Measurements from ENCODE around the gene ISLR. TPM values are rescaled to one million over a fixed set of nuclear protein-coding genes. Genes with fewer than 3 reads are reported as not detected.

The ISLR gene
- polyA plus RNA-seq, 1 donor from 2014 or later = not detected

DNA sequence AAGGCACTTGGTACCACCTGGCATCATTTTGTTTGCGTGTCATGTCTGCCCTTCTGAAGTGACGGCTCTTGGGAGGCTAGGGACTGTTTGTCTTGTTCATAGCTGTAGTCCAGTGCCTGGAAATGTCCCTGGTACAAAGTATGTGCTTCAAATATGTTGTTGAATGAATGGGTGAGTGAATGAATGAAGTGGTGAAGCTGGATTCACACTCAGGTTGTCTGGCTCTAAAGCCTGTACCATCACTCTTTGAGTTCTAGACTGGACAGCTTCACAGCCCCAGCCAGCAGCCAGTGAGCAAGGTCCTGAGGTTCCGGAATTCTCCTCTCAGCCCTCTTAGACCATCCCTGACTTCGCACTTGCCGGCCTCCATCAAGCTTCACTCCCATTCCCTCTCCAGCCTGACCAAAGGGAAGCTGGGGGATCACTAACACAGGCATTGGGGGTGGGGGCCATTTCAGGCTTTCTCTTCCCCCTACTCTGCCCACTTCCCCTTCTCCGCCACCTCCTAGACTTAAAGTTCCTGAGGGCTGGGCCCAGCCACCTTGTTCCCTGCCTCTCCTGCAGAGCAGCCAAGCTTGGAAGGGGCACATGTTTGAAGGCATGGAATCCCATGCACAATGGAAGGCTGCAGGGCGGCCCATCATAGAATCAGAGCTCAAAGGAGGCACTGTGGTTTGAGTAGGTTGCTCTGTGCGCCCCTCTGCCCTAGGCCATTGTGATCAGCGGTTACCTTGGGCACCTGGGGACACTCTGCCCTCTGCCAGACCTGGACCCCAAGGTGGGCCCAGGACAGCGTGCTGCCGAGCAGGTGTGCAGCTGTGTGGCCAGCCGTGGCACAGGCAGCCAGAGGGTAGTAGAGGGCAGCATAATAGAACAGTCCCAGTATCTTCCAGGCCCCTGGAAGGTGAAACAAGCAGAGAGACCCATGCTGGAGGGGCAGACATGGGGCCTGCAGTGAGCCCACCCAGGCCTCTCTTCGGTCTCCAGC lies 21.4 kb downstream of the ISLR start:
- Histone ChIP-seq H3K27ac (ENCODE audit: low read length) (no peak overlapping the region), H3K79me2 (replicated peaks; ENCODE audit: insufficient read depth, low read length) (no peaks in the 10 kb centered on the region), H3K4me3 (ENCODE audit: low read length) (no peak overlapping the region), H3K9ac (ENCODE audit: low read length) (no peak overlapping the region), H3K9me3 (ENCODE audit: low read length) (no peaks in the 10 kb centered on the region), H3K27me3 (ENCODE audit: insufficient read depth, low read depth, low read length) (no peaks in the 10 kb centered on the region), H3K4me2 (ENCODE audit: low read length) (no peak overlapping the region), H3K9me2 (ENCODE audit: insufficient read depth, low read length) (no peaks in the 10 kb centered on the region), H3F3A (ENCODE audit: insufficient read depth, low read length, poor library complexity, severe bottlenecking) (no peaks in the 10 kb centered on the region), H3K36me3 (ENCODE audit: insufficient read depth, low read length) (no peaks in the 10 kb centered on the region), H2AFZ (ENCODE audit: low read depth, low read length) (no peak overlapping the region), H4K20me1 (ENCODE audit: insufficient read depth) (no peaks in the 10 kb centered on the region)
- TF ChIP-seq RAD21 (conservative IDR thresholded peaks at IDR 0.05) = no peak
- TF ChIP-seq SMC3 (conservative IDR thresholded peaks at IDR 0.05; ENCODE audit: poor library complexity) = no peak
- TF ChIP-seq, protein P1, sequence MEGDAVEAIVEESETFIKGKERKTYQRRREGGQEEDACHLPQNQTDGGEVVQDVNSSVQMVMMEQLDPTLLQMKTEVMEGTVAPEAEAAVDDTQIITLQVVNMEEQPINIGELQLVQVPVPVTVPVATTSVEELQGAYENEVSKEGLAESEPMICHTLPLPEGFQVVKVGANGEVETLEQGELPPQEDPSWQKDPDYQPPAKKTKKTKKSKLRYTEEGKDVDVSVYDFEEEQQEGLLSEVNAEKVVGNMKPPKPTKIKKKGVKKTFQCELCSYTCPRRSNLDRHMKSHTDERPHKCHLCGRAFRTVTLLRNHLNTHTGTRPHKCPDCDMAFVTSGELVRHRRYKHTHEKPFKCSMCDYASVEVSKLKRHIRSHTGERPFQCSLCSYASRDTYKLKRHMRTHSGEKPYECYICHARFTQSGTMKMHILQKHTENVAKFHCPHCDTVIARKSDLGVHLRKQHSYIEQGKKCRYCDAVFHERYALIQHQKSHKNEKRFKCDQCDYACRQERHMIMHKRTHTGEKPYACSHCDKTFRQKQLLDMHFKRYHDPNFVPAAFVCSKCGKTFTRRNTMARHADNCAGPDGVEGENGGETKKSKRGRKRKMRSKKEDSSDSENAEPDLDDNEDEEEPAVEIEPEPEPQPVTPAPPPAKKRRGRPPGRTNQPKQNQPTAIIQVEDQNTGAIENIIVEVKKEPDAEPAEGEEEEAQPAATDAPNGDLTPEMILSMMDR (IDR thresholded peaks at IDR 0.05; ENCODE audit: poor library complexity, severe bottlenecking) = no peak
- TF ChIP-seq POLR2AphosphoS5 (IDR thresholded peaks at IDR 0.05) = no peak
- TF ChIP-seq EP300 (conservative IDR thresholded peaks at IDR 0.05; ENCODE audit: poor library complexity, severe bottlenecking) = no peak
- no peak for TF ChIP-seq EZH2 (IDR thresholded peaks at IDR 0.05; ENCODE audit: borderline replicate concordance, insufficient read depth, low read length, poor library complexity, severe bottlenecking)
- no peak for TF ChIP-seq TAF1 (IDR thresholded peaks at IDR 0.05; ENCODE audit: low read depth)
- TF ChIP-seq, protein P2, sequence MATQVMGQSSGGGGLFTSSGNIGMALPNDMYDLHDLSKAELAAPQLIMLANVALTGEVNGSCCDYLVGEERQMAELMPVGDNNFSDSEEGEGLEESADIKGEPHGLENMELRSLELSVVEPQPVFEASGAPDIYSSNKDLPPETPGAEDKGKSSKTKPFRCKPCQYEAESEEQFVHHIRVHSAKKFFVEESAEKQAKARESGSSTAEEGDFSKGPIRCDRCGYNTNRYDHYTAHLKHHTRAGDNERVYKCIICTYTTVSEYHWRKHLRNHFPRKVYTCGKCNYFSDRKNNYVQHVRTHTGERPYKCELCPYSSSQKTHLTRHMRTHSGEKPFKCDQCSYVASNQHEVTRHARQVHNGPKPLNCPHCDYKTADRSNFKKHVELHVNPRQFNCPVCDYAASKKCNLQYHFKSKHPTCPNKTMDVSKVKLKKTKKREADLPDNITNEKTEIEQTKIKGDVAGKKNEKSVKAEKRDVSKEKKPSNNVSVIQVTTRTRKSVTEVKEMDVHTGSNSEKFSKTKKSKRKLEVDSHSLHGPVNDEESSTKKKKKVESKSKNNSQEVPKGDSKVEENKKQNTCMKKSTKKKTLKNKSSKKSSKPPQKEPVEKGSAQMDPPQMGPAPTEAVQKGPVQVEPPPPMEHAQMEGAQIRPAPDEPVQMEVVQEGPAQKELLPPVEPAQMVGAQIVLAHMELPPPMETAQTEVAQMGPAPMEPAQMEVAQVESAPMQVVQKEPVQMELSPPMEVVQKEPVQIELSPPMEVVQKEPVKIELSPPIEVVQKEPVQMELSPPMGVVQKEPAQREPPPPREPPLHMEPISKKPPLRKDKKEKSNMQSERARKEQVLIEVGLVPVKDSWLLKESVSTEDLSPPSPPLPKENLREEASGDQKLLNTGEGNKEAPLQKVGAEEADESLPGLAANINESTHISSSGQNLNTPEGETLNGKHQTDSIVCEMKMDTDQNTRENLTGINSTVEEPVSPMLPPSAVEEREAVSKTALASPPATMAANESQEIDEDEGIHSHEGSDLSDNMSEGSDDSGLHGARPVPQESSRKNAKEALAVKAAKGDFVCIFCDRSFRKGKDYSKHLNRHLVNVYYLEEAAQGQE (IDR thresholded peaks at IDR 0.05; ENCODE audit: borderline replicate concordance) = no peak
- TF ChIP-seq MXI1 (conservative IDR thresholded peaks at IDR 0.05; ENCODE audit: poor library complexity, severe bottlenecking) = no peak

DNA sequence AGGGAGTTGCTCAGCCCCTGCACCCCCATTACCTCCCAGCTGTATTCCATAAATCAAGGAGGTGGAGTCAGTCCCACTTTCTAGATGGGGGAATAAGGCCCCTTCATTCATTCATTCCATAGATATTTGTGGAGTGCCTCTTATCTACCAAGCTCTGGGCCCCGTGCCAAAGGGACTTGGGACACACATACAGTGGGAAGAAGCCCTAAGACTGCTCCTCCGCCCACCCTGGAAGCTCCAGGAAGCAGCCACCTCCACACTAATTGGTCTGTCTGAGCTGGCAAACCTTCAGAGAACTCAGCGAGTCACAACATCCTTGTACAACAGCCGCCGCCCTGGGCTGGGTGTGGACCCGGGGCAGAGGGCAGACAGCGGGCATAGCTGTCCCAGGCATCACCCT lies 22.7 kb downstream of the ISLR start:
- no peaks in the 10 kb centered on the region for H3K9me3 ChIP-seq (ENCODE audit: low read length)
- H4K20me1 ChIP-seq (ENCODE audit: insufficient read depth) = no peaks in the 10 kb centered on the region
- H2AFZ ChIP-seq (ENCODE audit: low read depth, low read length) = no peak overlapping the region

More for the DNA sequence above, 22.7 kb downstream of the ISLR start:
- TF ChIP-seq EP300 (conservative IDR thresholded peaks at IDR 0.05; ENCODE audit: poor library complexity, severe bottlenecking) (no peak), MXI1 (conservative IDR thresholded peaks at IDR 0.05; ENCODE audit: poor library complexity, severe bottlenecking) (no peak), EZH2 (IDR thresholded peaks at IDR 0.05; ENCODE audit: borderline replicate concordance, insufficient read depth, low read length, poor library complexity, severe bottlenecking) (no peak), RAD21 (conservative IDR thresholded peaks at IDR 0.05) (no peak)
- Histone ChIP-seq H3K79me2 (replicated peaks; ENCODE audit: insufficient read depth, low read length) (no peaks in the 10 kb centered on the region), H3K27me3 (ENCODE audit: insufficient read depth, low read depth, low read length) (no peaks in the 10 kb centered on the region), H3K4me2 (ENCODE audit: low read length) (no peak overlapping the region), H3K9ac (ENCODE audit: low read length) (no peak overlapping the region), H3F3A (ENCODE audit: insufficient read depth, low read length, poor library complexity, severe bottlenecking) (no peaks in the 10 kb centered on the region), H3K4me3 (ENCODE audit: low read length) (no peak overlapping the region), H3K27ac (ENCODE audit: low read length) (no peak overlapping the region), H3K9me2 (ENCODE audit: insufficient read depth, low read length) (no peaks in the 10 kb centered on the region), H3K36me3 (ENCODE audit: insufficient read depth, low read length) (no peaks in the 10 kb centered on the region)

Data from neural cell (in vitro differentiated cells).